ENCODE results near the gene FBXL16.
"Not testable (repeated sequence)": the region's sequence is repeated elsewhere in the genome, so short reads cannot be mapped to it uniquely, and the experiment has no call there.

FBXL16 gene, protein sequence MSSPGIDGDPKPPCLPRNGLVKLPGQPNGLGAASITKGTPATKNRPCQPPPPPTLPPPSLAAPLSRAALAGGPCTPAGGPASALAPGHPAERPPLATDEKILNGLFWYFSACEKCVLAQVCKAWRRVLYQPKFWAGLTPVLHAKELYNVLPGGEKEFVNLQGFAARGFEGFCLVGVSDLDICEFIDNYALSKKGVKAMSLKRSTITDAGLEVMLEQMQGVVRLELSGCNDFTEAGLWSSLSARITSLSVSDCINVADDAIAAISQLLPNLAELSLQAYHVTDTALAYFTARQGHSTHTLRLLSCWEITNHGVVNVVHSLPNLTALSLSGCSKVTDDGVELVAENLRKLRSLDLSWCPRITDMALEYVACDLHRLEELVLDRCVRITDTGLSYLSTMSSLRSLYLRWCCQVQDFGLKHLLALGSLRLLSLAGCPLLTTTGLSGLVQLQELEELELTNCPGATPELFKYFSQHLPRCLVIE

DNA sequence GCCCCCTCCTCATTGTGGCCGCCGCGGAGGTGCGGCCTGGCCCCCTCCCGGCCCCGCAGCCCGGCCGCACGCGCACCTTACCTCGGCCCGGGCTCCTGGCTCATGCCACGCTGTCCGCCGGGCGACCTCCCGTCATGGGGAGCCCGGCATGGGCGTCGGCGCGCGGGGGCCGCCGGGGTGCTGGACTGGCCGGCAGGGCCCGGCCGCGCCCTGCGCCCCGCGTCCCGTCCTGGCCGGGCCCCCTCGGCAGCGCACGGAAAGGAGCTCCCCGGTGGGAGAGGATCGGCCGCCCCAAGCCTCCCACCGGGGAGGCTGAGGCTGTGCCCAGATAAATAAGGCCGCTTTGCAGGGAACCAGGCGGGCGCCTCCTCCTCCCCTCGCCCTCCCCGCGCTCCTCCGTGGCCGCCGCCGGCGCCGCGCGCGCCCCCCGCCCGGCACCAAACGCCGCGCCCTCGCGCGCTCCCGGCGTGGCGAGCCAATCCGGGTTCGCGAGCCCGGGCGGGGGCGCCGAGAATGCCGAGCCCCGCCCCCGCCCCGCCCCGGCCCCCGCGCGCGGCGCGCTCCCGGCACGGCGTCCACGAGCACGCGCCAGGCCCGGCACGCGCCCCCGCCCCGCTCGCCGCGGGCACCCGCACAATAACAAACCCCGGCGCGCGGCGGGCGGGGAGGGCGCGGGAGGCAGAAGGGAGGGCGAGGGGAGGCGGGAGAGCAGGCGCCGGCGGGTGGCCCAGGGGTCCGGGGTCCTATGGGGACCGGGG is at the start of gene FBXL16:
Gene FBXL16, minus strand, starts transcription at position 371 of the 758 bp plus-strand sequence. CDS start 8,396 bp downstream, outside the sequence.
- peak; percentile 66 for DNase-seq (ENCODE audit: low spot score)

DNA sequence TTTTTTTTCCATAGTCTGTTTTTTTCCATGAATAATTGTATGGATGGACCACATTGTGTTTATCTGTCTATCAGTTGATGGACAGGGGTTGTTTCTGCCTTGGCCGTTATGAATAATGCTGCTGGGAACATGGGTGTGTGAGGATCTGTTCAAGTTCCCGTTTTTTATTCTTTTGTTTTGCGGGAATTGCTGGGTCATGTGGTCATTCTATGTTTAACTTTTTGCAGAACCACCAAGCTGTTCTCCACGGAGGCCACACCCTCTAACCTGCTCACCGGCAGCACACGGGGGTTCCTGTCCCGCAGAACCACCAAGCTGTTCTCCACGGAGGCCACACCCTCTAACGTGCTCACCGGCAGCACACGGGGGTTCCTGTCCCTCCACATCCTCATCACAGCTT is 49.1 kb upstream of the FBXL16 start:
- DNase-seq (ENCODE audit: low spot score) = no peak

DNA sequence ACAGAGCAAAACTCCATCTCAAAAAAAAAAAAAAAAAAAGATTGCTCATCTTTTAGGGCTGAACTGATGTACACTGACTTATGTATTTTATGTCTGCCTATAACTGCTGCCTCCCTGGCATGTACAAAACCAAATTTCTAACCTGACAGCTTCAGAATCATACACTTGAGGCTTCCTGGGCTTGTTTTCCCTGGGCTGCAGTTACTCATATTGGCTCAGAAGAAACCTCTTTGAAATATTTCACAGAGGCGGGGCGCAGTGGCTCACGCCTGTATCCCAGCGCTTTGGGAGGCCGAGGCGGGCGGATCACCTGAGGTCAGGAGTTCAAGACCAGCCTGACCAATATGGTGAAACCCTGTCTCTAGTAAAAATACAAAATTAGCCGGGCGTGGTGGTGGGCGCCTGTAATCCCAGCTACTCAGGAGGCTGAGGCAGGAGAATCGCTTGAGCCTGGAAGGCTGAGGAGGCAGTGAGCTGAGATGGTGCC is 48.6 kb upstream of the FBXL16 start:
- not testable (repeated sequence) for DNase-seq (ENCODE audit: low spot score)

DNA sequence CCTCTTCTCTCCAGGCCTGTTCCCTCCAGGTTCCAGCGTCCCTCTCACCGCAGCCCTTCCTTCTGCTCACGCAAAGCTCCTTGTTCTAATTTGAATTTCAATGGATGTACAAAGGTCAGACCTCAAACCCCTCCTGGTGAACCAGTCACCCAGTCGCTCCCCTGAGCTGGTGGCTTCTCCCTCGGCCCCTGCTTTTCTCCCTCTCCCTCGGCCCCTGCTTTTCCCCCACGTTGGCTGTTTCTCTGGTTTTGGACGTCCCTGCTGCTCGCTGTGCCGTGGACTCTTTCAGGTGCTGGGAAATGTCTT is 46.4 kb upstream of the FBXL16 start:
- DNase-seq (ENCODE audit: low spot score) = no peak

DNA sequence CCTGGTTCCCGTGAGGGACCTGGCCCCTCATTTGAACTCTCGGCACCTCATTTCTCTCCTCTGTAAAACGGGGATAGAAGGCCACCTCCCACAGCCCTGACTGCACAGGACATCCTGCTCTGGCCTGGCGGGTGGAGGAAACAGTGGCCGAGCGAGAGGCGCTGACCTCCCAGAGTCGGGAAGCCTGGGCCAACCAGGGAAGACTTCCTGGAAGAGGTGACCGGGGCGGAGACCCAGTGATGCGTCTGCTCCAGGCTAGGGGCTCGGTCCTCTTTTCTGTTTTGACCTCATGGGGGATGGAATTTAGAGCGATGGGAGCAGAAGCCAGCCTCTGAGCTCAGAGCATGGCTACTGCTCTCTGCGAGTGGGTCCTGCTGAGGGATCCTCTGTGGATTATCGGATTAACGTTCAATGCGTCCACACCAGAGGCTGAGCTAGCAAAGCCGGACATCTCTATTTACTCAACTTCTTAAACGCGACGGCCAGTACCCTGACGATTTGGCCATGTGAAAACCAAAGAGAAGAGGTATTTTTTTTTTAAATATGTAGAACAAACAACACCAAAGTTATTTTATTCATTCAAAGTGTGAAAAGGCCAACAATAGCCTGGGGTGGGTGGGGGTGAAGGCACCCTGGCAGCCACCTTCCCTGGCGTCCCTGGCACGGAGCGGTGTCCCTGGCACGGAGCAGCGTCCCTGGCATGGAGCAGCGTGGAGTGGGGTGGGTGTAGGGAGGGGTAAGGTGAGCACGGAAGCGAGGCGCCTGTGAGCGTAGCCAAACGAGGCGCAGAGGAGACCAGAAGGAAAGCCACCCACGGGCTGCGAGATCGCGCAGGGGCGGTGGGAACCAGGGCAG is 45.8 kb upstream of the FBXL16 start:
- DNase-seq (ENCODE audit: low spot score) = peak; percentile 39

DNA sequence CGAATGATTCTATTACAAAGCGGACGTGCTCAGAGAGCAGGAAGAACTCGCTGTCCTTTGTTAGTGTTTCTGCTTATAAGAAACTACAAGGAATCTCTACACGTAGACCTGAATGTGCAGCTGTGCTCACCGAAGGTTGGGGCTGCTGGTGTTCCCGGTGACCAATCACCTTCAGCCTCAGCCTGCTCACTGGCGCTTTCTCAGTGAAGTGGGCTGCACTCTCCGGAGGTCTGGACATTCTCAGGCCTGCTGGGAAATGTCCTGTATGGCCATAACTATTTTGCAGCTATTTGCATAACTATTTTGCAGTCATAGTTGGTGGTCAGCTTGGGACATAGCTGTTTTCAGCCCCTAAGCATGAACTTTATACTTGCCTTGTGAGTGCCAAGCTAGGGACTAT is 44.9 kb upstream of the FBXL16 start:
- no peak for DNase-seq (ENCODE audit: low spot score)

DNA sequence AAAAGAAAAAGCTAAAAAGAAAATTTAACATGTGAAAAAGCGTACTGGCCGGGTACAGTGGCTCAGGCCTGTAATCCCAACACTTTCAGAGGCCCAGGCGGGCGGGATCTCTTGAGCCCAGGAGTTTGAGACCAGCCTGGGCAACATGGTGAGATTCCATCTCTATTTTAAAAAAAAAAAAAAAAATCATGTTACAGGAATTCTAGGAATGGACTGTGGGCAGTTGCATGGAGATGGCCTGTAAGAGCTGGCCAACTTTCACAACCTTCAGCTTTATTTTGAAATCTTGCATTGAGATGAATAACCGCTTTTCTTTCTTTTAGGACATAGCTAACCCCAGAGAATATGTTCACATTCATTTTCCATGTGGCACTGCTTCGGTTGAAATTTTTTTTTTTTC is 43.4 kb upstream of the FBXL16 start:
- DNase-seq (ENCODE audit: low spot score) = no peak

DNA sequence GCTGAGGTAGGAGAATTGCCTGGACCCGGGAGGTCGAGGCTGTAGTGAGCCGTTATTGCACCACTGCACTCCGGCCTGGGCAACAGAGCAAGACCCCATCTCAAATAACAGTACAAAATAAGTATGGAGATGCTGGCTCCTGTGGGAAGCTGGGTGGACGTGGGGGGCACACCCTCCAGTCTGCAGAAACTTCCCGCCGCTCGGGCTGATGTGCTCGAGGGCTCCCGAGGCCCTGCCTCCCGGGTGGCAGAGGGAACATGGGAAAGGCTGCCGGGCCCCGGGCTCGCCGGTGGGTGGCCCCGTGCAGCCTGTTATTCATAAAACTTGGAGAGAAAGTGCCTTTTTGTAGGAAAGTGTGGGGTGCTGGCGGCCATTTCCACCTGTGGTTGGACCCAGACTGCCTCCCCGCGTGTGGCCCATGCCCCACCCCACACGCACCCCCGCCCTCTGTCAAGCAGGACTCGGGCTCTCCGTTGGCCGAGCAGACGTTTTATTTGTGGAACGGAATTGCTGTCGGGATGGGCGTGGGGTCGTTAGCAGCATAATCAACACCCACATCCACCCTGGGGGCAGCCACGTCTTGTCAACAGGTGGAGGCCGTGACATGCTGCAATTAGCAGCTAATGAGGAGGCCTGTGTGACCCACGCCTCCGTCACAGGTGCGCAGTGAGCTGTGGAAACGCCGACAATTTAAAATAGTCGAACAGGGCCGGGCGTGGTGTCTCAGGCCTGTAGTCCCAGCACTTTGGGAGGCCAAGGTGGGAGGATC is 42.6 kb upstream of the FBXL16 start:
- no peak for DNase-seq (ENCODE audit: low spot score)

DNA sequence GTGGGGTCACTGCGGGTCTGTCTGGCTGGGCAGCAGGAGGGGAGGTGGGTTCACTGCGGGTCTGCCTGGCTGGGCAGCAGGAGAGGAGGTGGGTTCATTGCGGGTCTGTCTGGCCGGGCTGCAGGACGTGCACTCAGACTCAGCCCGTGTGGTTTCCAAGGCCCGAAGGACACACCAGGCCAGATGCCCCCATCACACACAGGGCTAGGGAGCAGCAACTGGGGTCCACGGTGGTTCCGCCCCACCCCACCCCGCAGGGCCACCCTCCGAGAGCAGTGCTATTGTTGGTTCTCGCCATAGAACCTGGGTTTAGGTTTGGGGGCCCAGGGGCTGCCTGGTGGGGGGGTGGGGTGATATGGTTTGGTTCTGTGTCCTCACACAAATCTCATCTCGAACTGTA is 41.0 kb upstream of the FBXL16 start:
- no peak for DNase-seq (ENCODE audit: low spot score)

DNA sequence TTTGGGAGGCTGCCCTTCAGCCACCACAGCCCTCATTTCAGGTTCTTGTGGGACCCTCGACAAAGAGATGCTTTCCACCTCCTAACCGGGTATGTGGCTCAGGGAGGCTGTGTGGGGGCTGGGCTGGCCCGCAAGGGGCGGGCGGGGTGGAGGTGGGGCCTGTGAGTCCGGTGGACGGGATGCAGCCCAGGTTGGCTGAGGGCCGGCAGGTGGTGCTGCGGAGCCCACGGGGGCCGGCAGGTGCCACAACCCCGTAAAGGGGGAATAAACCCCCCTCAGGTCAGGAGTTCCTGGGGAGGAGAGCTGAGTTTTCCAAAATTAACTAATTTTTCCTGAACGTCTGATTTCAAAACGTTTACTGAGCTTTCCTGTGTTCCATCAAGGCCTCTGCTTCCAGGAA is 40.1 kb upstream of the FBXL16 start:
- DNase-seq (ENCODE audit: low spot score) = no peak

DNA sequence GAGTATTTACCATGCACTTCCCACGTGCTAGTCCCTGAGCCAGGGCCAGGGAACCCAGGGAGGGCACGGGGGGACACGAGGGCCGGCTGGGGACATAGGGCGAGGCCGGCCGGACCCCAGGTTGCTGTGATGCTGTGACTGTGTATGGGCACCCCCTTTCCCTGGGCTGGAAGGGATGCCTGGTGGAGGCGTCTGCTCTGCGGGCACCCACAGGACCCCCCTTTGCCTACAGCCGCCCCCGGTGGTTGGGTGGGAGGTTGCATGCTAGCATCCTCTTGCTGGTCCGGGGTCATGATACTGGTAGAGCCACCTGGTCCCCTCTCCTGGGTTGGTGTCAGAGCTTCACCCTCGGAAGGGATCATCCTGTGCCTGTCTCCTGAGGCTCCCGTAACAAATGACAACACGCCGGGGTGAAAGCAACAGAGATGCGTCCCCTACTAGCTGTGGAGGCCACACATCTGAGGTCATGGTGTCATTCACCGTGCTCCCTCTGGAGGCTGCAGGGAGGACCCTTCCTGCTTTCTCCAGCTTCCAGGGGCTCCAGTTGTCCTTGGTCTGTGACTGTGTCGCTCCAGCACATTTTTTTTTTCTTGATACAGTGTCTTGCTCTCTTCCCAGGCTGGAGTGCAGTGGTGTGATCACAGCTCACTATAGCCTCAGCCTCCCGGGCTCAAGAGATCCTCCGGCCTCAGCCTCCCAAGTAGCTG is 38.3 kb upstream of the FBXL16 start:
- no peak for DNase-seq (ENCODE audit: low spot score)

DNA sequence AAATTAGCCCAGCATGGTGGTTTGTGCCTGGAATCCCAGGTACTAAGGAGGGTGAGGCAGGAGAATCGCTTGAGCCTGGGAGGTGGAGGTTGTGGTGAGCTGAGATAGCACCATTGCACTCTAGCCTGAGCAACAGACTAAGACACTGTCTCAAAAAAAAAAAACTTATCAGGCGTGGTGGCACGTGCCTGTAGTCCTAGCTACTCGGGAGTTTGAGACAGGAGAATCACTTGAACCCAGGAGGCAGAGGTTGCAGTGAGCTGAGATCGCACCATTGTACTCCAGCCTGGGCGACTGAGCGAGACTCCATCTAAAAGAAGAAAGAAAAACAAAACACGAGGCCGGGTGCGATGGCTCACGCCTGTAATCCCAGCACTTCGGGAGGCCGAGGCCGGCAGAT is 37.3 kb upstream of the FBXL16 start:
- DNase-seq (ENCODE audit: low spot score) = not testable (repeated sequence)

DNA sequence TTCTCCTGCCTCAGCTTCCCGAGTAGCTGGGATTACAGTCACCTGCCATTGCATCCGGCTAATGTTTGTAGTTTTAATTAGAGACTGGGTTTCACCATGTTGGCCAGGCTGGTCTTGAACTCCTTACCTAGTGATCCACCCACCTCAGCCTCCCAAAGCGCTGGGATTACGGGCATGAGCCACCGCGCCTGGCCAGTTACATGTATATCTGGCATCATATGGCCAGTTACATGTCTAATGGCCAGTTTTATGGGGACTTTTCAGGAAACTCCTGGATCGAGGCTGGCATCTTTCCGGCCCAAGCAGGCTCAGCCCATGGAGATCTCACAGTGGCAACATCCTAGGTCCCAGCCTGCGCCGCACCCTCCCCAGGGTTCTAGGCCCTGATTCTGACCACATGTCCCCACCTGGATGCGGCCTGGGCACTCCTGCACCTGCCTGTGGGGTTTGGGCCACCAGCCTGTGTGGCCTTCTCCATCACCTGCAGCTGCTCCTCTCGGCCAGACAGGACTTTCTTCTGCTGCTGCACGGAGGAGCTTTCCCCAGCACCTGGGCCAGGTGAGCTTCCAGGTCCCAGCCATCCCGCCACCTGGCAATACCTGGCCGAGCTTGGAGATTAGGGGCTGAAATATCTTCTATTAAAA is 36.5 kb upstream of the FBXL16 start:
- DNase-seq (ENCODE audit: low spot score) = no peak

DNA sequence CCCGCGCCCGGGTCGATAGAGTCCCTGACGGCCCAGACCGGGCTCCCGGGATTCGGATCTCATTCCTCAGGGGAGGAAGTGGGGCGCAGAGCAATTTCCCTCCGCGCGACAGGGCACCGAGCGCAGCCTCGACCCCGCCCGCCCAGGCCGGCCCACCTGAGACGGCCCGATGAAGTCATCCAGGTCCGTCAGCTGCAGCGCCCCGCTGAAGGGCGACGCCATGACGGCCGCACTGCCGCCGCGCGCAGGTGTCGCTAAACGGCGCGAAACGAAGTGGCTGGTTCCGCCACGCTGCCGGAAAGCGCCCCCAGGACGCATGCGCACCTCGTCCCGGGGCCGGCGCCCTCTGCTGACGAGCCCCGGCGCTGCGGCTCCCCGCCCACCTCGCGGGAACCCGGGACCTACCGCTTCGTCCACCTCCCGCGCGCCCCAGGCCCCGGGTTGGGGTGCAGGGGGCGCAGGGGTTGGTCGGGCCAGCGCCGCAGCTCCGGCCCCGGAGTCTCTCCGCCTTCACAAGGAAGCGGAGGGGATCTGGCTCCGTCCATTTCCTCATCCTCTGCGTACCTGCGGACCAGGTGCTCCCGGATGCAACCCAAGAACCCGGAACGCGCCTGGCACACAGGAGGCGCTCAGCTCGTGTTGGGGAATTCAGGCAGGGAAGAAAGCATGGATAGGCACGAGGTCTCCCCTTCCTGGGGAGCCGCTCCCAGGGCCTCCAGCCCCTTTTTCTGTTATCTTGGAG is 35.3 kb upstream of the FBXL16 start, which contains the start of gene CIAO3:
Gene CIAO3, minus strand, starts transcription at position 234 of the 742 bp plus-strand sequence. Its CDS starts 12 bp downstream, at position 222.
- DNase-seq (ENCODE audit: low spot score) = peak; percentile 86

DNA sequence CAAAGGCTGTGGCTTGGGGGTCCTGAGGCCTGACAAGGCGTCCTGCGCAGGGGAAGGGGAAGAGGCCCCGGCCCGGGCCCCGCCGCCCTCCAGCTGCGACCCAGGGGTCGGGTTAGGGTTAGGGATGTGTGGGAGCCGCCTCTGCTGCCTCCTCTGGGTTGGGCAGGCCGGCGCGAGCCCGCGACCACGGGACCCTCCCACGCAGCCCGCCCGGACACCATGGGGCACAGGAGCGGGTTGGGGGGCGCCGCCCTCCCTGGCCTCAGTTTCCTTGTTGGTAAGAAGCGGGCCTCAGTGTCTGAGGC is 34.8 kb upstream of the FBXL16 start:
- no peak for DNase-seq (ENCODE audit: low spot score)

DNA sequence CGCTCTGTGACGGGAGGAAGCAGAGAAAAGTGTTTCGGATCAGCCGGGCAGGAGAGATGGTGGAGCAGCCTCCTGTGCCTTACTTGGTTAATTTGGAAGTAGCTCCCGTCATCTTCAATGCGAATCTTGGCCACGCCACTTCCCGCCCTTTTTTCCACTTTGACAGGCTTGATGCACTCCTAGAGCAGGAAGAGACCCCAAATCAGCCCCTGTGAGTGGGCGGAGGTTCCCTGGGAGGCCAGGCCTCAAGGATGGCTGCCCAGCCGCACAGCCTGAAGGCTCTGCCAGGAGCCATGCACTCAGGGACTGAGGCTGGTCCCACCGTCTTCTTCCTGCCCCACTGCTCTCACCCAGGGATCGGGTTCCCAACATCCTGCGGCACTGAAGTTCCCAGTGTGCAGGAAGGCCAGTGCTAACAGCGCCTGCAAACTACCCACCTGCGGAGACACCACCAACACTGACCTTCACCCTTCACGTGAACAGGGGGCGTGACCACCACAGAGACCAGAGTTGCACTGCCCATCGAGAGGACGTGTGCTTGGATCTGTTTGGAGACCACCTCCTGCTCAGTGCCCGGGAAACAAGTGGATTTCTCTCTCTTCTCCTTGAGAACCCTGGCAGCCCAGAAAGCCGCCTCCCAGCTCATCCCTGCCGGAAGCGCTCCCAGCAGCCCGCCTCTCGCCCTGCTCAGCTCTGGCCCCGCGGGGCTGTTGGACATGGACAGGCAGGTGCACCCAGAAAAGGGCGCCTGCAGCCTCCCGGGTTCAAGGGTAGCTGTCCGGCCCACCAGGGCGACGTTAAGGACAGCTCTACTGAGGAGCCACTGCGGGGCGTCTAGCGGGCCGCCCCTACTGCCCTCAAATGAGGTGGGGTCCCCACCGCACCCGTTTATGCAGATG is 34.2 kb upstream of the FBXL16 start:
- DNase-seq (ENCODE audit: low spot score) = no peak

DNA sequence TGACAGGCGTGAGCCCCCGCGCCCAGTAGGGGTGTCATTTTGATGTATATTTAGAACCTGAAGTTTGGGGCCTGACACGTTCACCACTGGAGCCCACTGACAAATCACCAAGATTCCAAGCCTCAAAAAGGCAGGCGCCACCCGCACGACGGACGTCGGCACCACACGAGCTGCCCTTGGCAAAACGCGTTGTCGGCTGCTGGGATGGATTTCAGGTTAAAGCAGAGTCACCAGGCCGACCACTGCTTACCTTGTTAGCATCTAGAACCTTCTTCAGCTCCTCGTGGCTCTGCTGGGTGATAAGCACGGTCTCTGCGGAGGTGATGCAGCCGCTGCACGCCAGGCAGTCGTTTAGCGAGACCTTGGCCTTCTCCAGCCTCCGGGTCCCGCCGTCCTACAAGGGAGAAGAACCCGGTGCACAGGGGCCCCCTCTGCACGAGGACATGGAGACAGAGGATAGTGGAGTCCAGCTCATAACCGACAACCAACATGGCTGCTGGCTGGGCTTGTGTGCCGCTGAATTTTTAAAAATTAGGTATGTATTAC is 31.4 kb upstream of the FBXL16 start:
- no peak for DNase-seq (ENCODE audit: low spot score)

DNA sequence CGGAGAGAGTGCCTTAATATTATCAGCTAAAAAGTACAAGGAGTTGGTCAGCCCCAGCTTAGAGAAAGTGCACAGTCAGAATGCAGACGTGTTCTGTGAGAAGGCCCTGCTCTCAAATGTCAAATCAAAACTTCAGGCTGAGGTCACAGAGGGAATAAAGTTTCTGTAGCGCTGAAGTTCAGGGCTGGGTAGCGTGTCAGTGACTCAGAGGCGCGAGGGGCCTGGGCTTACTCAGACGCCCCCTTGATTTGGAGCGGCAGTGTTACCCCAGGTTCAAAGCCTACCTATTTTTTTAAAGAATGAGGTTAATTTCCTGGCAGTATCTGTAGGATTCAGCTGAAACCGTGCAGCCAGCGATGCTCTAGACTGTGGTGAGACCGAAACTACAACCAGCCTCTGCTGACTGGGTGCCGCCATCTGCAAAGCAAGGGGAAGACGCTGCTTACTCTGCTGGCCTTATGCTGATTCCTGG is 30.4 kb upstream of the FBXL16 start:
- no peak for DNase-seq (ENCODE audit: low spot score)

All from Ammon's horn (tissue), 1 donor.